ENCODE data around the gene CHST1. TPM values are rescaled to one million over a fixed set of nuclear protein-coding genes. Genes with fewer than 3 reads are reported as not detected.

Gene CHST1
- total and polyA plus RNA-seq, 4 experiments from 2014 or later, result not detected

DNA sequence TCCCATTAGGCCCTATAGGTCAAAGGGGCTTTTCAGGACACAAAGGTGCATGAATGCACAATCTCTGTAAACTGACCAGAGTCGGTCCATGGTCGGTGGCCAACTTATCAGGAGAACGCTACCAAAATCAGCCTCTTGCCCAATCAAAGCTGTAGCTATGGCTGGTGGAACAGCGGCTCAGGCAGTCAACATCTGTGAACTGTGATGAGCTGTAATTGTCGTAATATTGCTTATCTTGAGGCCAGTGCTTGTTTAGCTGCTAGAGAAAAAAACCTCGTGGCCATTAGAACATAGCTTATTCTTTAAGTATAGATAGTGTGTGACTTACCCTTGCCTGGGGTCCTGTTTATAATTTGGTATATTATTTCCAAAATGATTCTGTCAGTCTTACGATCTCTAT is 14.4 kb upstream of the CHST1 start:
- intact Hi-C loops (cut with micrococcal nuclease), result no loop called here
- no peaks in the 10 kb centered on the region for H3K4me1 Mint-ChIP-seq
- H3K9me3 ChIP-seq (ENCODE audit: control insufficient read depth in 1 of 2, low read length in 2 of 2), result no peaks in the 10 kb centered on the region
- DNase-seq, result no peak
- no peak overlapping the region for H3K4me3 Mint-ChIP-seq
- H3K27ac Mint-ChIP-seq, result no peak overlapping the region
- no peaks in the 10 kb centered on the region for H3K9me3 Mint-ChIP-seq
- ChIA-PET CTCF (ENCODE audit: partially characterized antibody) (interaction anchor here (0.8 kb wide), 1 partner anchor 26 kb away, joined by 3 read pairs; no protein-coding TSS in a partner anchor), POLR2A (ENCODE audit: partially characterized antibody) (no interaction called here)
- H3K27ac ChIP-seq (ENCODE audit: low read depth, low read length), result no peak overlapping the region
- no peaks in the 10 kb centered on the region for H3K27me3 ChIP-seq (ENCODE audit: insufficient read depth, low read length)
- H3K36me3 Mint-ChIP-seq, result no peaks in the 10 kb centered on the region
- H3K4me3 ChIP-seq (ENCODE audit: low read length in 2 of 2), result no peak overlapping the region
- peaks cover 0 to 3% of the 10 kb centered on the region in 2 donors for H3K27me3 Mint-ChIP-seq
- H3K36me3 ChIP-seq (ENCODE audit: insufficient read depth, low read length), result no peaks in the 10 kb centered on the region
- H3K4me1 ChIP-seq (ENCODE audit: insufficient read depth, low read length), result no peaks in the 10 kb centered on the region

DNA sequence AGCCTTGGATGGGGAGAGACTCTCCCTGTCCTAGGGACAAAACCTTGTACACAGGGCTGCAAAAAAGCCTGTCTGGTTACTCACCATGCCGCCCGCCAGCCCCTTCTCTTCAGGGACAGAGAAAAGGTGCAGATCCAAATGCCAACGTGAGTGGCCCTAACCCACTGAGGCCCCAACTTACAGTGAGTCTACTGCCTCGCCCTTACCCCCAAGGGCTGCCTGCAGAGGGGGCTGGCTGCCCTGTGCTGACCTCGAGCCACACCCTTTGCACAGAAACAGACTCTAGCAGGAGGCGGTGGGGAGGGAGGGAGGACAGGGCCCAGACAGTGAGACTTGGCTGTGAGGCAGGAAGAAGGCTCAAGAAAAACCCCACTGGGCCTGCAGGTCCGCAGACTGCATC is 13.6 kb upstream of the CHST1 start:
- ChIA-PET POLR2A (ENCODE audit: partially characterized antibody) (no interaction called here), CTCF (ENCODE audit: partially characterized antibody) (no interaction called here)
- Mint-ChIP-seq H3K4me3 (no peak overlapping the region), H3K9me3 (no peaks in the 10 kb centered on the region), H3K36me3 (no peaks in the 10 kb centered on the region), H3K27ac (no peak overlapping the region), H3K4me1 (no peaks in the 10 kb centered on the region), H3K27me3 (peaks cover 0 to 3% of the 10 kb centered on the region in 2 donors)
- H3K9me3 ChIP-seq (ENCODE audit: control insufficient read depth in 1 of 2, low read length in 2 of 2), result no peaks in the 10 kb centered on the region
- H3K36me3 ChIP-seq (ENCODE audit: insufficient read depth, low read length), result no peaks in the 10 kb centered on the region
- H3K4me3 ChIP-seq (ENCODE audit: low read length in 2 of 2), result no peak overlapping the region
- no peak for DNase-seq
- H3K27me3 ChIP-seq (ENCODE audit: insufficient read depth, low read length), result no peaks in the 10 kb centered on the region
- intact Hi-C loops (cut with micrococcal nuclease), result no loop called here
- no peaks in the 10 kb centered on the region for H3K4me1 ChIP-seq (ENCODE audit: insufficient read depth, low read length)
- H3K27ac ChIP-seq (ENCODE audit: low read depth, low read length), result no peak overlapping the region

DNA sequence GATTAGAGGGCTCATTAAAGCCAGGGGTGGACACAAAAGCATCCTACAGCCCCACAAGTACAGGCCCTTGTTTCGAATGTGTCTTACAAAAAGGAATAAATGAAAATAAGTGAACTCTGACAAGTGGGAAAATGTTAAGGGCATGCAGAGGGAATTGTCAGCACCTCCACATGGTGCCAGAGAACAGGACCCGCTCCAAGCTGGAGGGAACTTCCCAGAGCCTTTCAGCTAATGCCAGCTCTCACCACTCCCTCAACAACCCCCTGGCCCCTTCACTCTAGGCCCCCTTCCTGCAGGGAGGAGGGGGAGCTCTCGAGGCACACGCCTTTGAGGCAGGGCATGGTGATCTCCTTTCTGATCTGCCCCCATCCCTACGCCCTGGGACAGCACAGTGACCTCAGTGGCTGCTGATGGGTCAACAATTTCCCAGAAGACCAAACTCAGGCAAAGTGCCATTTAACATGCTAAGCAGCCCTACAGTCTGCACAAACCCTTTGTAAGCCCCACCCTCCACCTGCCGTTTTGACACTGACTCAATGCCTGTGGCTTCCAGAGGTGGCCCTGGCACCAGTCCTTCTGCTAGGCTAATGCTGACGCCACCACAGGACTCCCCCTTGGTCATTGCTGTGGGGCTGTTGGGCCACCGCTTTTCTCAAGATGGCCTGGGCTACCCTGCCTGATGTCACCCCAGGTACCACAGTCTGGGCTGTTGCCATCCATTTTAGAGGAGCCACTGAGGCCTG is 12.5 kb upstream of the CHST1 start:
- Mint-ChIP-seq H3K27me3 (peaks cover 0 to under 1% of the 10 kb centered on the region in 2 donors), H3K4me3 (no peak overlapping the region), H3K27ac (no peak overlapping the region), H3K36me3 (no peaks in the 10 kb centered on the region), H3K9me3 (no peaks in the 10 kb centered on the region), H3K4me1 (no peaks in the 10 kb centered on the region)
- no peaks in the 10 kb centered on the region for H3K4me1 ChIP-seq (ENCODE audit: insufficient read depth, low read length)
- H3K9me3 ChIP-seq (ENCODE audit: control insufficient read depth in 1 of 2, low read length in 2 of 2), result no peaks in the 10 kb centered on the region
- H3K36me3 ChIP-seq (ENCODE audit: insufficient read depth, low read length), result no peaks in the 10 kb centered on the region
- POLR2A ChIA-PET (ENCODE audit: partially characterized antibody), result no interaction called here
- CTCF ChIA-PET (ENCODE audit: partially characterized antibody), result no interaction called here
- no peak overlapping the region for H3K4me3 ChIP-seq (ENCODE audit: low read length in 2 of 2)
- no peak for DNase-seq
- H3K27ac ChIP-seq (ENCODE audit: low read depth, low read length), result no peak overlapping the region
- intact Hi-C loops (cut with micrococcal nuclease), result no loop called here
- H3K27me3 ChIP-seq (ENCODE audit: insufficient read depth, low read length), result no peaks in the 10 kb centered on the region

DNA sequence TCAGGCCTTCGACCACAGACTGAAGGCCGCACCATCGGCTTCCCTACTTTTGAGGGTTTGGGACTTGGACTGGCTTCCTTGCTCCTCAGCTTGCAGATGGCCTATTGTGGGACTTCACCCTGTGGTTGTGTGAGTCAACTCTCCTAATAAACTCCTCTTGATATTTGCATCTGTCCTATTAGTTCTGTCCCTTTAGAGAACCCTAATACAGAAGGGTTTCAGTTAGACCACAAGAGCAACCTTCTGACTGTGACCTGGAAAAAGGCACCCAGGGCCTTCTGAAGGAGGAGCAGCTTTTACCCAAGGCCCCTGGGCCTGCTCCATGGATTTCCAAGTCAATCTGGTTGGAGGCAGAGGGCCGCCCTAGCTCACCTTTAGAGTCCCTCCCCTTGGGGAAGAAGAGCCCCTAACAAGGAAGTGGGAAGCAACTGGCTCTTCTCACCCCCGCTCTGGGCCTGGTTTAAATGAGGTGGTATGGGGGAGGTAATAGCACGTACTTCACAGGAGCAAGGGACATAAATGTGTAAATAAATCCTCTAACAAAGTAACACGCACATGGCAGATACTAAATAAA is 11.2 kb upstream of the CHST1 start:
- CTCF ChIA-PET (ENCODE audit: partially characterized antibody), result interaction anchor here (1.2 kb wide), 1 partner anchor 9 kb away, joined by 3 read pairs; no protein-coding TSS in a partner anchor

DNA sequence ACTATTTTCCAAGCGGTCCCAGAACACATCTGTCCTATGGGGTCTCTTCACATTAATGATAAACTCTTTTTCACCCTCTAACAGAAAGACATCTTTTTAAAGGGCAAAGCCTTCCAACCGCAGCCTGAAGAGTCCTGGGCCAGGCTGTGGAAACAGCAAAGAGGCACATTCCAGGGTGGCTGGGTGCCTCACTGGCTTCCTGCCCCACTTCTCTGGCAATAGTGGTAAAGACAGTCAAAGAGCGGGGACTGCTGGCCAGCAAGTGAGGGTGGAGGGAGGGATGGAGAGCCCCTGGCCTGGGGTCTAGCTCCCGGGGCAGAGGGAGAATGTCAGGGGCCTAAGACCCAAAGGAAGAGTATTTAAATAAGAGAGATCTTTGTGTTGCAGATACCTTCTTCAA is 10.2 kb upstream of the CHST1 start:
- Mint-ChIP-seq H3K4me1 (no peaks in the 10 kb centered on the region), H3K27me3 (peaks cover 0 to 3% of the 10 kb centered on the region in 2 donors), H3K9me3 (no peaks in the 10 kb centered on the region), H3K36me3 (no peaks in the 10 kb centered on the region), H3K27ac (no peak overlapping the region), H3K4me3 (no peak overlapping the region)
- no peak overlapping the region for H3K27ac ChIP-seq (ENCODE audit: low read depth, low read length)
- H3K4me3 ChIP-seq (ENCODE audit: low read length in 2 of 2), result no peak overlapping the region
- POLR2A ChIA-PET (ENCODE audit: partially characterized antibody), result no interaction called here
- intact Hi-C loops (cut with micrococcal nuclease), result no loop called here
- DNase-seq, result no peak
- H3K27me3 ChIP-seq (ENCODE audit: insufficient read depth, low read length), result no peaks in the 10 kb centered on the region
- H3K36me3 ChIP-seq (ENCODE audit: insufficient read depth, low read length), result no peaks in the 10 kb centered on the region
- H3K4me1 ChIP-seq (ENCODE audit: insufficient read depth, low read length), result no peaks in the 10 kb centered on the region
- H3K9me3 ChIP-seq (ENCODE audit: control insufficient read depth in 1 of 2, low read length in 2 of 2), result no peaks in the 10 kb centered on the region
- CTCF ChIA-PET (ENCODE audit: partially characterized antibody), result interaction anchor here (1.2 kb wide), 1 partner anchor 10 kb away, joined by 3 read pairs; no protein-coding TSS in a partner anchor

More for the DNA sequence above, 11.2 kb upstream of the CHST1 start:
- no peaks in the 10 kb centered on the region for H3K36me3 ChIP-seq (ENCODE audit: insufficient read depth, low read length)
- no peaks in the 10 kb centered on the region for H3K27me3 ChIP-seq (ENCODE audit: insufficient read depth, low read length)
- H3K27ac Mint-ChIP-seq, result no peak overlapping the region
- no peak overlapping the region for H3K27ac ChIP-seq (ENCODE audit: low read depth, low read length)
- intact Hi-C loops (cut with micrococcal nuclease), result no loop called here
- no peak overlapping the region for H3K4me3 ChIP-seq (ENCODE audit: low read length in 2 of 2)
- H3K36me3 Mint-ChIP-seq, result no peaks in the 10 kb centered on the region
- POLR2A ChIA-PET (ENCODE audit: partially characterized antibody), result no interaction called here
- peaks cover 0 to 3% of the 10 kb centered on the region in 2 donors for H3K27me3 Mint-ChIP-seq
- no peaks in the 10 kb centered on the region for H3K4me1 Mint-ChIP-seq
- DNase-seq, result no peak
- no peaks in the 10 kb centered on the region for H3K9me3 Mint-ChIP-seq
- no peak overlapping the region for H3K4me3 Mint-ChIP-seq
- H3K4me1 ChIP-seq (ENCODE audit: insufficient read depth, low read length), result no peaks in the 10 kb centered on the region
- no peaks in the 10 kb centered on the region for H3K9me3 ChIP-seq (ENCODE audit: control insufficient read depth in 1 of 2, low read length in 2 of 2)

DNA sequence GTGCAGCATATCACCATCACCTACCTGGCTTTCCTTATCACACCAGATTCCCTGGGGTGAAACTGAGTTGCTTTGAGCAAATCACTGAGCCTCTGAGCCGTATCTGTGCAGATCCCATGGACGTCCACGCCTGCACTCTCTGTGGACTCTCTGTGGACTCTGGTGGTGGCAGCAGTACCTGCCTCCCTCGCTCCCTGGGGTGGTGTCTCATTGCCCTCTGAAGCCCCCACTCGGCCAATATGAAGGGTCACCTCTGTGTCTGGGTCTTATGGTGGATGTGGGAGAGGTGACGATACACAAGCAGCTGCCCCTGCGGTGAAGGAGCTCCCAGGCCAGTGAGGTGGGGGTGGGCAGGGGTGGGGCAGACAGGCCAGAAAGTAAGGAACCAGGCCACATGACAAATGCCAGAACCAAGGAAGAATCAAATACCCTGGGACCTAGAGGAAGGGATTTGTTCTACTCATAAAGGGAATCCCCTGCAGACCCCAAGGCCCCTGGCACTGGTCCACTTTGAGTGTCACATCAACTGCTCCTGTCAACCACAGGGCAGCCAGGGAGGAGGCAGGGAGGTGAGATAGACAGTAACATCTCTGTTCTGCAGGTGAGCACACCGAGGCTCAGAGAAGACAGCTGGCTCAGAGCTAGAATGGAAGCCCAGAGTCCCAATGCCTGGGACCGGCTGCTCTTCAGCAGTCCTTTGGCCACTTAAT is 9.2 kb upstream of the CHST1 start:
- H3K27me3 Mint-ChIP-seq, result peaks cover 0 to 3% of the 10 kb centered on the region in 2 donors
- Histone ChIP-seq H3K9me3 (ENCODE audit: control insufficient read depth in 1 of 2, low read length in 2 of 2) (no peaks in the 10 kb centered on the region), H3K27ac (ENCODE audit: low read depth, low read length) (no peak overlapping the region), H3K4me3 (ENCODE audit: low read length in 2 of 2) (no peak overlapping the region), H3K27me3 (ENCODE audit: insufficient read depth, low read length) (no peaks in the 10 kb centered on the region), H3K36me3 (ENCODE audit: insufficient read depth, low read length) (no peaks in the 10 kb centered on the region), H3K4me1 (ENCODE audit: insufficient read depth, low read length) (no peaks in the 10 kb centered on the region)
- H3K27ac Mint-ChIP-seq, result no peak overlapping the region
- no peaks in the 10 kb centered on the region for H3K4me1 Mint-ChIP-seq
- no peaks in the 10 kb centered on the region for H3K36me3 Mint-ChIP-seq
- H3K4me3 Mint-ChIP-seq, result no peak overlapping the region
- no peaks in the 10 kb centered on the region for H3K9me3 Mint-ChIP-seq
- no peak for DNase-seq
- intact Hi-C loops (cut with micrococcal nuclease), result no loop called here
- ChIA-PET POLR2A (ENCODE audit: partially characterized antibody) (no interaction called here), CTCF (ENCODE audit: partially characterized antibody) (no interaction called here)

DNA sequence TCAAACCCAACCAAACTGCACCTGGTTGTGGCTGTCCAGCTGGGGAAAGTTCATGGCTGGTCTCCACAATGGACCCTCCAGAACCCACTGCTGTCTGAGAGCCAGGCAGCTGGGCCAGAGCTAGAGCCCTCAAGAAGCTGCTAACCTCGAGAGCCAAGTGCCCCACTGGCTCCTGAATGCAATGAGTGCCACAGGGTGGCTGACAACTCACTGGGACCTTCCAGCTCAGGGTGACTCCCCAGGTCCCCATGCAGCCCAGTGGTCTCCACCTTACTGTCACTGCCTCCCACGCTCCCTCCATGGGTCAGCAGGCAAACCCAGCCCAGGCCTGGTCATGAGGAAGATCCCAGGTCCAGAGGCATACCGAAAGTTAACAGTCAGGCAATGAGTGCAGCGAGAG is 8.0 kb upstream of the CHST1 start:
- Mint-ChIP-seq H3K27me3 (peaks cover 3 to 10% of the 10 kb centered on the region in 2 donors), H3K27ac (no peak overlapping the region), H3K4me3 (no peak overlapping the region), H3K4me1 (no peaks in the 10 kb centered on the region), H3K36me3 (no peaks in the 10 kb centered on the region), H3K9me3 (no peaks in the 10 kb centered on the region)
- POLR2A ChIA-PET (ENCODE audit: partially characterized antibody), result no interaction called here
- Histone ChIP-seq H3K27me3 (ENCODE audit: insufficient read depth, low read length) (no peaks in the 10 kb centered on the region), H3K27ac (ENCODE audit: low read depth, low read length) (no peak overlapping the region), H3K36me3 (ENCODE audit: insufficient read depth, low read length) (no peaks in the 10 kb centered on the region), H3K9me3 (ENCODE audit: control insufficient read depth in 1 of 2, low read length in 2 of 2) (no peaks in the 10 kb centered on the region), H3K4me1 (ENCODE audit: insufficient read depth, low read length) (no peaks in the 10 kb centered on the region), H3K4me3 (ENCODE audit: low read length in 2 of 2) (no peak overlapping the region)
- CTCF ChIA-PET (ENCODE audit: partially characterized antibody), result no interaction called here
- intact Hi-C loops (cut with micrococcal nuclease), result no loop called here
- DNase-seq, result no peak

All from CD4-positive, alpha-beta memory T cell (primary cell).